Erythroblast (primary cell): ENCODE results near the gene SLC10A7.

Experiments used
- GATA1 ChIP-seq: IDR thresholded peaks from 2 replicates; pipeline ENCODE4 v1.6.1; 2011; ENCODE audit warnings: low read depth, mild to moderate bottlenecking, control low read depth, low read length, moderate library complexity
- POLR2A ChIP-seq: IDR thresholded peaks from 2 replicates; pipeline ENCODE4 v1.6.1; 2011; ENCODE audit warnings: mild to moderate bottlenecking, low read length

DNA sequence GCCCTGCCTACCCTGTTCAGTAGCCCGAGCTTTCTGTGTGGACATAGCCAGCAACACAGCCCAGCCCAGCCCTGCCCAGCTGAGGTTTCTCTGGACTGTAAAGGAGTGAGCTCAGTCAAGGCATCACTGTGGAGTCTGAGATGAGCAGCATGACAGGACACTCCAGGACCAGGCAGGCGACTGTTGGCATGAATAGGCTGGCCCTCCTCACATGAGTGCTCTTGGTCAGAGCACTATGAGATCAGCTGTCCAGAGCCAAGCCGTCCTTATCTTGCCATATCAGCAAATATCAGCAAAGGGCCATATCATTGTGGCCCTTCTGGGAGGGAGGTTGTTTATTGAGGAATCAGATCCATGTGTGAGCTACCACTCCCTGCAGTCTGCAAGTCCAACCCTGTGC, 276.5 kb downstream of the SLC10A7 start:
- TF ChIP-seq POLR2A = no peak
- TF ChIP-seq GATA1 = no peak
